NCI-H2081 treated with DMSO at 0.1 percent for 48 hours (cell line): ENCODE data around the gene SLC6A3.
"Not testable (repeated sequence)": the region's sequence is repeated elsewhere in the genome, so short reads cannot be mapped to it uniquely, and the experiment has no call there.

Experiments used
- DNase-seq: peaks from one replicate; lab custom pipeline; 2025; lab: John Stamatoyannopoulos, UW

The SLC6A3 gene

GRCh38 chr5:1477341-1477740, 32.1 kb upstream of the SLC6A3 start:
- no peak for DNase-seq

GRCh38 chr5:1476967-1477310, 31.7 kb upstream of the SLC6A3 start:
- no peak for DNase-seq

- no peak for DNase-seq
Measured at GRCh38 chr5:1476181-1476966, 31.1 kb upstream of the SLC6A3 start.

- not testable (repeated sequence) for DNase-seq
Measured at GRCh38 chr5:1475544-1475900, 30.3 kb upstream of the SLC6A3 start.

- DNase-seq: no peak
Measured at GRCh38 chr5:1474866-1475543, 29.8 kb upstream of the SLC6A3 start.

- no peak for DNase-seq
Measured at GRCh38 chr5:1474183-1474839, 29.1 kb upstream of the SLC6A3 start.

- DNase-seq: no peak
Measured at GRCh38 chr5:1473746-1474145, 28.5 kb upstream of the SLC6A3 start.

GRCh38 chr5:1472964-1473628, 27.9 kb upstream of the SLC6A3 start:
- no peak for DNase-seq

- DNase-seq: no peak
Measured at GRCh38 chr5:1471997-1472963, 27.0 kb upstream of the SLC6A3 start.

- no peak for DNase-seq
Measured at GRCh38 chr5:1471240-1471853, 26.1 kb upstream of the SLC6A3 start.

- no peak for DNase-seq
Measured at GRCh38 chr5:1470762-1471211, 25.5 kb upstream of the SLC6A3 start.

GRCh38 chr5:1468629-1469527, 23.6 kb upstream of the SLC6A3 start:
- no peak for DNase-seq

GRCh38 chr5:1468247-1468612, 23.0 kb upstream of the SLC6A3 start:
- DNase-seq: no peak

GRCh38 chr5:1467341-1468246, 22.4 kb upstream of the SLC6A3 start:
- no peak for DNase-seq

- no peak for DNase-seq
Measured at GRCh38 chr5:1466631-1467265, 21.5 kb upstream of the SLC6A3 start.

GRCh38 chr5:1465966-1466471, 20.8 kb upstream of the SLC6A3 start:
- no peak for DNase-seq

GRCh38 chr5:1465117-1465516, 19.9 kb upstream of the SLC6A3 start:
- no peak for DNase-seq

- DNase-seq: no peak
Measured at GRCh38 chr5:1464511-1464910, 19.3 kb upstream of the SLC6A3 start.
